GM23248 (cell line): ENCODE results near the gene TSPAN13.

Experiments
- EZH2 ChIP-seq: fragments of 200-600 bp; sonication (generic); IDR thresholded peaks from 2 replicates; pipeline ENCODE4 v1.6.1; 2018; ENCODE audit warnings: antibody characterized with exemption, mild to moderate bottlenecking; ENCODE audit not compliant: insufficient read depth, poor library complexity, severe bottlenecking
- EZH2phosphoT487 ChIP-seq: fragments of 200-600 bp; sonication (generic); IDR thresholded peaks from 2 replicates; pipeline ENCODE4 v1.6.1; 2018; ENCODE audit warnings: antibody characterized with exemption, moderate library complexity, mild to moderate bottlenecking, low read depth; ENCODE audit not compliant: insufficient read depth

DNA sequence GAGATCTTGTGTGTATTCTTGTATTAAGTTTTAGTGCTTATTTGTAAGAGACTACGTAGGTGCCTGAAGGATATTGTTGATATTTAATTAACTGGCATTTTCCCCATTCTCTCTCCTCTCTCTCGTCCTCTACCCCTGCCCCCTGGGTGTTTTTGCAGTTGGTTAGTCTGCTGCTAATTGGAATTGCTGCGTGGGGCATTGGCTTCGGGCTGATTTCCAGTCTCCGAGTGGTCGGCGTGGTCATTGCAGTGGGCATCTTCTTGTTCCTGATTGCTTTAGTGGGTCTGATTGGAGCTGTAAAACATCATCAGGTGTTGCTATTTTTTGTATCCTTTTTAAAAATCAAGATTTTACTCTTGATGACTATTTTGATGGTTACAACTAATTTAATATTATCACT is 22.5 kb downstream of the TSPAN13 start:
- TF ChIP-seq EZH2phosphoT487 (no peak), EZH2 (no peak)
